ENCODE results near the gene SPRED1.

DNA sequence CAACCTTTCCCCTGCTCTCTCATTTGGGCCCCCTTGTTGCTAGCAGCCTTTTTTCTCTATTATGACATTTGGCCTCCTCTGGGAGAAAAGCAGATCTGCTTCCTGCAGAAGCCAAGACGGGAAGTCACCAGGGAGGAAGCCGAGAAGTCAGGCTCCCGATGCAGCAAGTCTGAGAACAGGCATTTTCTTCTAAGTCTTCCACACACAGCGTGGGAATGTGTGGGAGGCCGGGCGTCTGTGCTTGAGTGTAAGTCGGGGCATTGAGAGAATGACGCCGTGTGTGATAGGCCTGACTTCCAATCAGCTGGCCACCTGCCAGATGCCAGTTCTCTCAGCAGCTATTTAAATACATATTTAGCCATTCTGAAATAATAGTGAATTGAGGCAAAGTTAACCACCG is 125.5 kb downstream of the SPRED1 start:
- TF ChIP-seq, protein P1, sequence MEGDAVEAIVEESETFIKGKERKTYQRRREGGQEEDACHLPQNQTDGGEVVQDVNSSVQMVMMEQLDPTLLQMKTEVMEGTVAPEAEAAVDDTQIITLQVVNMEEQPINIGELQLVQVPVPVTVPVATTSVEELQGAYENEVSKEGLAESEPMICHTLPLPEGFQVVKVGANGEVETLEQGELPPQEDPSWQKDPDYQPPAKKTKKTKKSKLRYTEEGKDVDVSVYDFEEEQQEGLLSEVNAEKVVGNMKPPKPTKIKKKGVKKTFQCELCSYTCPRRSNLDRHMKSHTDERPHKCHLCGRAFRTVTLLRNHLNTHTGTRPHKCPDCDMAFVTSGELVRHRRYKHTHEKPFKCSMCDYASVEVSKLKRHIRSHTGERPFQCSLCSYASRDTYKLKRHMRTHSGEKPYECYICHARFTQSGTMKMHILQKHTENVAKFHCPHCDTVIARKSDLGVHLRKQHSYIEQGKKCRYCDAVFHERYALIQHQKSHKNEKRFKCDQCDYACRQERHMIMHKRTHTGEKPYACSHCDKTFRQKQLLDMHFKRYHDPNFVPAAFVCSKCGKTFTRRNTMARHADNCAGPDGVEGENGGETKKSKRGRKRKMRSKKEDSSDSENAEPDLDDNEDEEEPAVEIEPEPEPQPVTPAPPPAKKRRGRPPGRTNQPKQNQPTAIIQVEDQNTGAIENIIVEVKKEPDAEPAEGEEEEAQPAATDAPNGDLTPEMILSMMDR (IDR thresholded peaks at IDR 0.05): no peak
- TF ChIP-seq POLR2A (IDR thresholded peaks at IDR 0.05): no peak
